GM12801 (cell line): Measurements from ENCODE around the gene DDX20.

Experiments used
- TF ChIP-seq, protein P1 (sequence below): IDR thresholded peaks from one replicate; pipeline ENCODE4 v1.5.1; 2011; ENCODE audit warnings: control low read depth; ENCODE audit not compliant: insufficient read length; ENCODE audit errors: extremely low read depth

The DDX20 gene

DNA sequence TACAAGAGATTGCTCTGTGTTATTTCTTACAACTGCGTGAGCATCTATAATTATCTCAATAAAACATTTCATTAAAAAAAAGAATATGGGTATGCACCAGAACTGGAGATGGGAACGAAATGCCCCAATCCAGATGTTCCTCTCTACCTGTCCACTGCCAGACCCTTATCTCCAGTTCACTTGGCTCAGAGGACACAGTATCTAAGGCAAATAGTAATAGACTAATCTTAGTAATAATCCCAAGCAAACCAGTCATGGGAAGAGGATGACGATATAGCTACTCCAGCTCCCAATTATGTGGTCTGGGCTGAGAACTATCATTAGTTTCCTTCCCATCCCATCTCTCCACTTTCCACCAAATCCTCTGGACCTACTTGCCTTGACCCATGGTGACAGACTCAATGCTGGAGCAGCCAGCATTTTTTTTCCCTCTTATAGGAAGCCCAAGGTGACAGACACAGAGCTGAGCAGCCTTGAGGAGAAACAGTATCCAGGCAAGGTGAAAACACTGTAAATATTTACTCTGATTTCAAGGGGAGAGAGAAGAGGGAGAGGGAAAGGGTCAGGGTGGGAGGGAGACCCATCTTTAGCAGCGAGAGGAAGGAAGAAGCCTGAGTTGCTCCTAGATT lies 28.7 kb downstream of the DDX20 start:
- TF ChIP-seq, protein P1, sequence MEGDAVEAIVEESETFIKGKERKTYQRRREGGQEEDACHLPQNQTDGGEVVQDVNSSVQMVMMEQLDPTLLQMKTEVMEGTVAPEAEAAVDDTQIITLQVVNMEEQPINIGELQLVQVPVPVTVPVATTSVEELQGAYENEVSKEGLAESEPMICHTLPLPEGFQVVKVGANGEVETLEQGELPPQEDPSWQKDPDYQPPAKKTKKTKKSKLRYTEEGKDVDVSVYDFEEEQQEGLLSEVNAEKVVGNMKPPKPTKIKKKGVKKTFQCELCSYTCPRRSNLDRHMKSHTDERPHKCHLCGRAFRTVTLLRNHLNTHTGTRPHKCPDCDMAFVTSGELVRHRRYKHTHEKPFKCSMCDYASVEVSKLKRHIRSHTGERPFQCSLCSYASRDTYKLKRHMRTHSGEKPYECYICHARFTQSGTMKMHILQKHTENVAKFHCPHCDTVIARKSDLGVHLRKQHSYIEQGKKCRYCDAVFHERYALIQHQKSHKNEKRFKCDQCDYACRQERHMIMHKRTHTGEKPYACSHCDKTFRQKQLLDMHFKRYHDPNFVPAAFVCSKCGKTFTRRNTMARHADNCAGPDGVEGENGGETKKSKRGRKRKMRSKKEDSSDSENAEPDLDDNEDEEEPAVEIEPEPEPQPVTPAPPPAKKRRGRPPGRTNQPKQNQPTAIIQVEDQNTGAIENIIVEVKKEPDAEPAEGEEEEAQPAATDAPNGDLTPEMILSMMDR = no peak

DNA sequence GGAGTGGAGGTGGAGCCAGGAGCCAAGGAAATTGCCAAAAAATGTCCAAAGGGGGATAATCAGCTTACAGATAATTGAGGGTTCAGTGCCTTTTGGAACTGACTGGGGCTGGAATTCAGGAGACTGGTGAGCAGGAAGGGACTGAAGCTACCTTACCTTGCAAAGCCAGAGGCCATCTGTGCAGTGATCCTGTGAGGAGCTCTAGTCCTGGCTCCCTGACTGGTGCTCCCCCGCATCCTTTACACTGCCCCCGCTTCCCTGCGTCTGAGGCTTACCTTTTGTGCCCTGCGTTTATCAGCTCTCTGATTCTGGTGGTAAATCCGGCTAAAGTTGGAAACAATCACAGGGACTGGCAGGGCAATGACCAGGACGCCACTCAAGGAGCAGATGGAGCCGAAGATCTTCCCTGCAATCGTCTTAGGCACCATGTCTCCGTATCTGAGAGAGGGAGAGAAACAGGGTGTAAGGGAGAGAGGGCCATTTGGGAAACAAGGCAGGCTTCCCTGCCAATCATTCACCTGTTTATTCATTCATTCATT lies 31.0 kb downstream of the DDX20 start:
- TF ChIP-seq, protein P1 = no peak

DNA sequence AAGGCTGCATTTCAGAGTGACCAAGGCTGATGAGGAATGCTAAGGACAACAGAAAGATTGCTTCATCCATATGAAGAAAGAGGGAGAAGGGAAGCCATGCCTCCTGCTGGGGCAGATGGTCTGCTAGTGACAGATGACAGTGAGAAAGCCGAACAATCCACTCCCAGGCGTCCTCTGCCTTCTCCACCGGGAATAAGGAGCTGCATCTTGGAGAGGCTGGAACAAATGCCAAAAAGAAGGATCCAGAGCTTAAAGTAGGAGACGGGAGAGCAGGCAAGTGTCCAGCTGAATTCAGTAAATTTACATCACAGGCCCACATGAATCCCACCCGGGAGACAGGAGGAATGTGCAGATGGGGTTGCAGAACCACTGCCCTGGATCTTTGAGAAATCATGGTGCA lies 33.4 kb downstream of the DDX20 start:
- TF ChIP-seq, protein P1 = no peak

DNA sequence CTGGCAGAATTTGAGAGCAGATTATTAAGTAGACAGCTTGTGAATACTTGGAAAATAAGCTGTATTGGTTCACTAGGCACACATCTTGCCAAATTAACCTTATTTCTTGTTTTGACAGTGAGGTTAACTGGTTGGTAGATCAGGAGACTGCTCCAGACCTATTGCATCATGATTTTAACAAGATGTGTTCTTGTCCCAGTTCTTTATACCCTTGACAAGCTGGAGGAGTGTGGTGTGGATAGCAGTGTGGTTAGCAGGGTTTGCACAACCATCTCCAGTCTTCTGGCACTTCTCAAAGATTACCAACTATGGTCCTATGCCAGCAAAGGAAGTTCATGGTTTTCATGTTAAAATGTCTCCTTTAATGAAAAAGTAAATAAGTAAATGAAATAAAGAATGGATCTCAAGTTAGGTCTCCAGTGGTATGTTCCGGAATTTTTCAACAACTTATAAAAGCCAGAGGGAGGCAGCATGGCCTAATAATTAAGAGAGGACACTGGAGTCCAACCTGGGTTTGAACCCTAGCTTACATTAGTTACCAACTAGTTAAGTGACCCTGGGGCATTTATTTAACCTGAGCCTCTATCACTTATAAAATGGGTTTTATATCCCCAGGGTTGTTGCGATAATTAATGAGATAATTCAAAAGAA lies 34.1 kb downstream of the DDX20 start:
- TF ChIP-seq, protein P1 = no peak

DNA sequence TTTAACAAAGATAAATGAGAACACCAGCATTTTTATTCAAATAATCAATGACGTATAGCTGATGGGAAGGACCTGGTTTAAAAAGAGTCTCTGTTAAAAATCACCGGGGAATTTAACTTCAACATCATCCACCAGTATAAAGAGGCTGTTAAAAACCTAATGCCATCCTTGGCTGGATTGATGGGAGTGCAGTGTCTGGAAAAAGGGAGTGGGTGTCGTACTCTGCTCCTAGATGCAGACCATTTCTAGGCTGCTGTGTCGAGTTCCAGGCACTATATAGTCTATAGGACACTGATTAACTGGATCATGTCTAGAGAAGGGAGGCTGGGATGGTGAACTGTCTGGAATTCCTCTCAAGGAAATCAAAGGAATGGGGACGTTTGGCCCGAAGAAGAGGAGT lies 36.1 kb downstream of the DDX20 start:
- TF ChIP-seq, protein P1 = no peak

DNA sequence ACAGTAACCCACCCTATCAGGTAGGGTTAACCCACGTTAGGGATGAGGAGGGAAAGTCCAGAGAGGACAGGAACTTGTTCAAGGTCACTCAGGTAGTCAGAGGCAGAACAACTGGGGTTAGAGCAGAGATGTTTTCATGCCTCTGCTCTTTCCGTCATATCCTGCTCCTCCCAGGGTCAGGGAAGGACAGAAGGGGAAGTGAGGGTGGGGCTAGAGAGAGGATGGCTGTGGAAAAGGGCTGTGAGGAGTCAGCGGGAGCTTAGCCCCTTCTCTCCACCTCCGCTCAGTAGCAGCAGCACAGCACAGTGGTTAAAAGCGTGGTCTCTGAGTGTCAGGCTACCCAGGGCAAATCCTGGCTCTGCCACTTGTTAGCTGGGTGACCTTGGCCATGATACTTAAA lies 36.5 kb downstream of the DDX20 start:
- TF ChIP-seq, protein P1 = no peak

DNA sequence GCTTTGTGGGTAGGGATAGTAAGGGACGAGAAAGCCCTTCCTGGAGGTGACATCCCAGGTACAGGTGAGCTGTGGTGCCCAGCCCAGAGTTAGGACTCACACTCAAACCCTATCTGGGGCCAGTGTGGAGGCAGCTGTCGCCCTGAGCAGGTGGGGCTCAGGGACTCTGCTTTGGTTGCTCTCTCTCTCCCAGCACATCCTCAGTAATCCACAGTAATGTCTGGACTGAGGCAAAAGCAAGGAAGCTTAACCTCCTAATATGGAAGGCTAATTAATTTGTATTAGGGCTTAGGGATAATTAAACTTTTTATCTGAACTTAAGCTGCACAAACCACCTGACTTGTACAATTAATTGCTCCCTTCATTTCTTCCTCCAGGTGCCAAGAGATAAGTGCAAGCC lies 38.2 kb downstream of the DDX20 start:
- TF ChIP-seq, protein P1 = no peak
